Uterus (tissue), 4 donors: ENCODE results near the gene KRT1. TPM values are rescaled to one million over a fixed set of nuclear protein-coding genes. Genes with fewer than 3 reads are reported as not detected.

Experiments used
- DNase-seq, 2 donors: peaks; one replicate each; pipeline ENCODE4 v3.0.0-alpha.2; 2019 to 2020
- H3K27ac ChIP-seq, 2 donors: fragments of 200-600 bp; sonication (generic); 1 replicate in 1 of 2; 2 replicates in 1 of 2; pipeline ENCODE4 v1.5.1; 2016 to 2018
- H3K27me3 ChIP-seq, 2 donors: fragments of 200-600 bp; sonication (generic); one replicate each; pipeline ENCODE4 v1.5.1; 2018 to 2019; ENCODE audit warnings: control low read depth in 1 of 2
- H3K36me3 ChIP-seq, 2 donors: fragments of 200-600 bp; sonication (generic); one replicate each; pipeline ENCODE4 v1.5.1; 2019; ENCODE audit warnings: control low read depth in 1 of 2
- H3K4me1 ChIP-seq, 2 donors: fragments of 200-600 bp; sonication (generic); one replicate each; pipeline ENCODE4 v1.5.1; 2018 to 2019; ENCODE audit warnings: control low read depth in 1 of 2
- H3K4me3 ChIP-seq, 2 donors: fragments of 200-600 bp; sonication (generic); 1 replicate in 1 of 2; 2 replicates in 1 of 2; pipeline ENCODE4 v1.5.1; 2018 to 2019; ENCODE audit warnings: mild to moderate bottlenecking in 1 of 2
- H3K9me3 ChIP-seq, 2 donors: fragments of 200-600 bp; sonication (generic); one replicate each; pipeline ENCODE4 v1.5.1; 2019; ENCODE audit warnings: control low read depth in 1 of 2
- POLR2A ChIP-seq, 2 donors: fragments of 450-650 bp; IDR thresholded peaks; one replicate each; pipeline ENCODE4 v1.6.1; 2016; ENCODE audit warnings: antibody characterized with exemption in 2 of 2, mild to moderate bottlenecking in 1 of 2, moderate library complexity in 1 of 2
- intact Hi-C: fragments of 100-400 bp; cut with DNase I; formaldehyde crosslinking; loops from one replicate; pipeline ENCODE4 v1.15.1; 2023; ENCODE audit warnings: low total_unique reads
- total RNA-seq, 4 donors: library from RNA; depleted of rRNA in 3 of 4; stranded (reverse); fragments of >200 nt in 3 of 4; gene quantifications; one replicate each; pipeline versions ENCODE4 v1.1.0 to v1.2.4, GENCODE V29; 2014 to 2023
- TF ChIP-seq, protein P1 (sequence below), 4 experiments: fragments of 200-600 bp in 2 of 4; fragments of 450-650 bp in 2 of 4; sonication (generic) in 2 of 4; IDR thresholded peaks; one replicate each; pipeline ENCODE4 v1.5.1; 2016 to 2019; ENCODE audit warnings: antibody characterized with exemption in 4 of 4, mild to moderate bottlenecking in 2 of 4, moderate library complexity in 1 of 4
- donor health status: DM: yes; HTN: yes; CAD: no.

The KRT1 gene
- total RNA-seq, 4 donors from 2014 or later: 0.88 to 1.5 TPM; not detected in 2

DNA sequence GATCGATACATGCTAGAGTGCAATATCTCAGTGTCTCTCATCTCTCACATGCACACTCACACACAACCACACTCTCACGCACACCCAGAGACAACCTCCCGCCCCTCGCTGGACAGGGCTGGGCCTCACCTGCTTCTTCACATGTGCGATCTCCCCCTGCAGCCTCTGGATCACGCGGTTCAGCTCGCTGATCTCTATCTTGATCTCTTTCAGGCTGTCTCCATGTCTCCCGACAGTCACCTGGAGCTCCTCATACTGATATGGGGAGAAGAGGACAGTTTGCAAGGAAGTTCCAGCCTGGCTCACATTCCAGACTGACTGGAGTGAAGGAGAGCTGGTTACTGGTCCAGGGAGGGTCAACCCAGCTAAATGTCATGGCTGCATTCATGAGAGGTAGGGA is 32.6 kb downstream of the KRT1 start:
- Histone ChIP-seq H3K27me3 (no peaks in the 10 kb centered on the region), H3K27ac (no peak overlapping the region), H3K4me1 (no peaks in the 10 kb centered on the region), H3K9me3 (no peaks in the 10 kb centered on the region), H3K36me3 (no peaks in the 10 kb centered on the region), H3K4me3 (no peak overlapping the region)
- no peak for DNase-seq
- intact Hi-C loops: no loop called here
- TF ChIP-seq, protein P1, sequence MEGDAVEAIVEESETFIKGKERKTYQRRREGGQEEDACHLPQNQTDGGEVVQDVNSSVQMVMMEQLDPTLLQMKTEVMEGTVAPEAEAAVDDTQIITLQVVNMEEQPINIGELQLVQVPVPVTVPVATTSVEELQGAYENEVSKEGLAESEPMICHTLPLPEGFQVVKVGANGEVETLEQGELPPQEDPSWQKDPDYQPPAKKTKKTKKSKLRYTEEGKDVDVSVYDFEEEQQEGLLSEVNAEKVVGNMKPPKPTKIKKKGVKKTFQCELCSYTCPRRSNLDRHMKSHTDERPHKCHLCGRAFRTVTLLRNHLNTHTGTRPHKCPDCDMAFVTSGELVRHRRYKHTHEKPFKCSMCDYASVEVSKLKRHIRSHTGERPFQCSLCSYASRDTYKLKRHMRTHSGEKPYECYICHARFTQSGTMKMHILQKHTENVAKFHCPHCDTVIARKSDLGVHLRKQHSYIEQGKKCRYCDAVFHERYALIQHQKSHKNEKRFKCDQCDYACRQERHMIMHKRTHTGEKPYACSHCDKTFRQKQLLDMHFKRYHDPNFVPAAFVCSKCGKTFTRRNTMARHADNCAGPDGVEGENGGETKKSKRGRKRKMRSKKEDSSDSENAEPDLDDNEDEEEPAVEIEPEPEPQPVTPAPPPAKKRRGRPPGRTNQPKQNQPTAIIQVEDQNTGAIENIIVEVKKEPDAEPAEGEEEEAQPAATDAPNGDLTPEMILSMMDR (IDR thresholded peaks at IDR 0.05): no peak
- no peak for TF ChIP-seq POLR2A (IDR thresholded peaks at IDR 0.05)

- DNase-seq: no peak
- Histone ChIP-seq H3K9me3 (no peaks in the 10 kb centered on the region), H3K36me3 (no peaks in the 10 kb centered on the region), H3K27ac (no peak overlapping the region), H3K4me1 (no peaks in the 10 kb centered on the region), H3K4me3 (no peak overlapping the region), H3K27me3 (no peaks in the 10 kb centered on the region)
- intact Hi-C loops: no loop called here
- TF ChIP-seq POLR2A (IDR thresholded peaks at IDR 0.05): no peak
- TF ChIP-seq, protein P1 (IDR thresholded peaks at IDR 0.05): no peak
Measured at GRCh38 chr12:52646613-52647012, 33.6 kb downstream of the KRT1 start.

- intact Hi-C loops: no loop called here
- H3K27ac ChIP-seq: no peak overlapping the region
- TF ChIP-seq, protein P1 (IDR thresholded peaks at IDR 0.05): no peak
- TF ChIP-seq POLR2A (IDR thresholded peaks at IDR 0.05): no peak
Measured at GRCh38 chr12:52645982-52646381, 34.2 kb downstream of the KRT1 start.

GRCh38 chr12:52645120-52645761 is 35.0 kb downstream of the KRT1 start:
- H3K36me3 ChIP-seq: no peaks in the 10 kb centered on the region
- H3K4me1 ChIP-seq: no peaks in the 10 kb centered on the region
- DNase-seq: no peak
- no peaks in the 10 kb centered on the region for H3K27me3 ChIP-seq
- no peaks in the 10 kb centered on the region for H3K9me3 ChIP-seq
- intact Hi-C loops: no loop called here
- no peak overlapping the region for H3K4me3 ChIP-seq
- TF ChIP-seq, protein P1 (IDR thresholded peaks at IDR 0.05): no peak
- no peak for TF ChIP-seq POLR2A (IDR thresholded peaks at IDR 0.05)
- H3K27ac ChIP-seq: no peak overlapping the region

More at GRCh38 chr12:52645982-52646381, 34.2 kb downstream of the KRT1 start:
- no peaks in the 10 kb centered on the region for H3K4me1 ChIP-seq
- no peaks in the 10 kb centered on the region for H3K27me3 ChIP-seq
- no peak for DNase-seq
- no peaks in the 10 kb centered on the region for H3K36me3 ChIP-seq
- H3K9me3 ChIP-seq: no peaks in the 10 kb centered on the region
- H3K4me3 ChIP-seq: no peak overlapping the region

DNA sequence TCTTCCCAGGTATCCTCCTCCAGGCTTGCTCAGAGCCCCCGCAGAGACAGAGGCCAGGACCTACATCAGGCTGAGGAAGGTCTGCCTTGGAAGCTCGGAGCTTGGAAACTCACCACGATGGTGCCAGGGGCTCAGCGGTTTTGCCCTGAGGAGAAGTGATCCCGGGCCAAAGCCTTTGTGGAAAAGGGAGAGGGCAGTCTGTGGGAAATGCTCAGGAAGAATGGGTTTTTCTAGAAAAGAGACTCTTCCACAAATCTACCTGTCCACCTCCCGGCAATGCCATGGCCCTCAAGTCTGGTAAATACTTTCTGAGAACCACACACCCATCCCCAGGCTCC is 36.2 kb downstream of the KRT1 start:
- Histone ChIP-seq H3K27ac (no peak overlapping the region), H3K4me1 (no peaks in the 10 kb centered on the region), H3K27me3 (no peaks in the 10 kb centered on the region), H3K36me3 (no peaks in the 10 kb centered on the region), H3K4me3 (no peak overlapping the region), H3K9me3 (no peaks in the 10 kb centered on the region)
- intact Hi-C loops: no loop called here
- no peak for DNase-seq
- no peak for TF ChIP-seq POLR2A (IDR thresholded peaks at IDR 0.05)
- TF ChIP-seq, protein P1 (IDR thresholded peaks at IDR 0.05): no peak
